HL-60 (cell line): ENCODE results near the gene EDN3.

Experiments used
- DNase-seq, 2 experiments: peaks; one replicate each; pipeline ENCODE4 v3.0.0-alpha.2; 2010 to 2020; ENCODE audit warnings: low read depth in 1 of 2, low spot score in 1 of 2
- H3K27ac ChIP-seq: fragments of 250-450 bp; sonication (Bioruptor Pico); replicated peaks from 2 replicates; pipeline ENCODE4 v1.5.1; 2020; ENCODE audit warnings: mild to moderate bottlenecking, moderate library complexity
- H3K27me3 ChIP-seq: fragments of 250-450 bp; sonication (Bioruptor Pico); 2 replicates; pipeline ENCODE4 v1.5.1; 2021; ENCODE audit warnings: mild to moderate bottlenecking, moderate library complexity; ENCODE audit not compliant: insufficient read depth, poor library complexity, severe bottlenecking
- H3K4me3 ChIP-seq: replicated peaks from 2 replicates; pipeline ENCODE4 v1.5.1; 2011; ENCODE audit warnings: mild to moderate bottlenecking, control low read depth, low read length; ENCODE audit not compliant: insufficient read depth
- GABPA ChIP-seq: IDR thresholded peaks from 2 replicates; pipeline ENCODE4 v1.6.1; 2012; ENCODE audit warnings: low read depth
- POLR2AphosphoS5 ChIP-seq: IDR thresholded peaks from 2 replicates; pipeline ENCODE4 v1.6.1; 2012; ENCODE audit warnings: low read depth
- SPI1 ChIP-seq: IDR thresholded peaks from 2 replicates; pipeline ENCODE4 v1.6.1; 2012; ENCODE audit warnings: low read depth, mild to moderate bottlenecking, borderline replicate concordance
- TF ChIP-seq, protein P1 (sequence below): IDR thresholded peaks from one replicate; pipeline ENCODE4 v1.5.1; 2011; ENCODE audit warnings: low read length, control low read depth, inconsistent platforms; ENCODE audit not compliant: insufficient read depth
- TF ChIP-seq, protein P2 (sequence below): IDR thresholded peaks from 2 replicates; pipeline ENCODE4 v1.6.1; 2012; ENCODE audit warnings: low read depth; ENCODE audit not compliant: insufficient replicate concordance

EDN3 gene

DNA sequence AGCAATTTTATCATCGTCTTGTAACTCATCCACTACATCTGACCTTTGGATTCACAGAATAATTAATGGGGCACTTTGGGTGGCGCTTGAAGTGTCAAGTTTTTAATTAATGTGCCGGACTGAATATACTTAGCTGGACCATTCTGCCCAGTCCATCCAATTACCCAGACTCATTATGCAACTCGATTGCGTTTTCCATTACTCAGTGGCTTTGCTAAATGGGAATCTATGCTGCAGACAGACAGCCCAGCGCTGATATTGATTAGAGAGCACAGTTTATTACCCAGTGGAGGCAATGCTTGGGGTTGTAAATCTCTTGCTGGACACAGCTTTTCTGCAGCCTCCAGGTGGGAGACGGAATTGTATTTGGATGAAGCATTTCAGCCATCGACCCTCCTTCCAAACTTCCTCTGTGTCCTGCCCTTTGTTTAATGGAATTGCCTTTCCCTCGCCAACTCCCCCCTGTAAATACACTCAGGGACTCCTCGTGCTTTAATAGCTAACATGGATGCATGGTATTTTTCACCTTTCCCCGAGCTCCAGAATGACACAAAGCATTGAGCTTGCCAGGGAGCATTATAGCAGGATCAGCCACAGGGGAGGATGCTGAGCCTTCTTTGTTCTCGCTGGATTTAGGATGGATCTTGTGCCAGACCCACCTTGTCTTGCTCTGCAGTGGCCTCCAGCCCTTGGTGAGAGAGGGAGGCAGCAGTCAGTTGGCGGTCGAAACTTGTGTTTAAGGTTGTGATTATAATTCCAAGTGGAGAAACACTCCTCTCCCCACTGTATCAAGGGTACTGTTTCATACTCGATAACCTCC, 59.7 kb downstream of the EDN3 start:
- no peaks in the 10 kb centered on the region for H3K27me3 ChIP-seq
- H3K27ac ChIP-seq, result no peak overlapping the region
- no peak for DNase-seq
- TF ChIP-seq SPI1 (no peak), GABPA (no peak), POLR2AphosphoS5 (no peak)
- TF ChIP-seq, protein P1, sequence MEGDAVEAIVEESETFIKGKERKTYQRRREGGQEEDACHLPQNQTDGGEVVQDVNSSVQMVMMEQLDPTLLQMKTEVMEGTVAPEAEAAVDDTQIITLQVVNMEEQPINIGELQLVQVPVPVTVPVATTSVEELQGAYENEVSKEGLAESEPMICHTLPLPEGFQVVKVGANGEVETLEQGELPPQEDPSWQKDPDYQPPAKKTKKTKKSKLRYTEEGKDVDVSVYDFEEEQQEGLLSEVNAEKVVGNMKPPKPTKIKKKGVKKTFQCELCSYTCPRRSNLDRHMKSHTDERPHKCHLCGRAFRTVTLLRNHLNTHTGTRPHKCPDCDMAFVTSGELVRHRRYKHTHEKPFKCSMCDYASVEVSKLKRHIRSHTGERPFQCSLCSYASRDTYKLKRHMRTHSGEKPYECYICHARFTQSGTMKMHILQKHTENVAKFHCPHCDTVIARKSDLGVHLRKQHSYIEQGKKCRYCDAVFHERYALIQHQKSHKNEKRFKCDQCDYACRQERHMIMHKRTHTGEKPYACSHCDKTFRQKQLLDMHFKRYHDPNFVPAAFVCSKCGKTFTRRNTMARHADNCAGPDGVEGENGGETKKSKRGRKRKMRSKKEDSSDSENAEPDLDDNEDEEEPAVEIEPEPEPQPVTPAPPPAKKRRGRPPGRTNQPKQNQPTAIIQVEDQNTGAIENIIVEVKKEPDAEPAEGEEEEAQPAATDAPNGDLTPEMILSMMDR, result no peak
- TF ChIP-seq, protein P2, sequence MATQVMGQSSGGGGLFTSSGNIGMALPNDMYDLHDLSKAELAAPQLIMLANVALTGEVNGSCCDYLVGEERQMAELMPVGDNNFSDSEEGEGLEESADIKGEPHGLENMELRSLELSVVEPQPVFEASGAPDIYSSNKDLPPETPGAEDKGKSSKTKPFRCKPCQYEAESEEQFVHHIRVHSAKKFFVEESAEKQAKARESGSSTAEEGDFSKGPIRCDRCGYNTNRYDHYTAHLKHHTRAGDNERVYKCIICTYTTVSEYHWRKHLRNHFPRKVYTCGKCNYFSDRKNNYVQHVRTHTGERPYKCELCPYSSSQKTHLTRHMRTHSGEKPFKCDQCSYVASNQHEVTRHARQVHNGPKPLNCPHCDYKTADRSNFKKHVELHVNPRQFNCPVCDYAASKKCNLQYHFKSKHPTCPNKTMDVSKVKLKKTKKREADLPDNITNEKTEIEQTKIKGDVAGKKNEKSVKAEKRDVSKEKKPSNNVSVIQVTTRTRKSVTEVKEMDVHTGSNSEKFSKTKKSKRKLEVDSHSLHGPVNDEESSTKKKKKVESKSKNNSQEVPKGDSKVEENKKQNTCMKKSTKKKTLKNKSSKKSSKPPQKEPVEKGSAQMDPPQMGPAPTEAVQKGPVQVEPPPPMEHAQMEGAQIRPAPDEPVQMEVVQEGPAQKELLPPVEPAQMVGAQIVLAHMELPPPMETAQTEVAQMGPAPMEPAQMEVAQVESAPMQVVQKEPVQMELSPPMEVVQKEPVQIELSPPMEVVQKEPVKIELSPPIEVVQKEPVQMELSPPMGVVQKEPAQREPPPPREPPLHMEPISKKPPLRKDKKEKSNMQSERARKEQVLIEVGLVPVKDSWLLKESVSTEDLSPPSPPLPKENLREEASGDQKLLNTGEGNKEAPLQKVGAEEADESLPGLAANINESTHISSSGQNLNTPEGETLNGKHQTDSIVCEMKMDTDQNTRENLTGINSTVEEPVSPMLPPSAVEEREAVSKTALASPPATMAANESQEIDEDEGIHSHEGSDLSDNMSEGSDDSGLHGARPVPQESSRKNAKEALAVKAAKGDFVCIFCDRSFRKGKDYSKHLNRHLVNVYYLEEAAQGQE, result no peak
- no peak overlapping the region for H3K4me3 ChIP-seq

DNA sequence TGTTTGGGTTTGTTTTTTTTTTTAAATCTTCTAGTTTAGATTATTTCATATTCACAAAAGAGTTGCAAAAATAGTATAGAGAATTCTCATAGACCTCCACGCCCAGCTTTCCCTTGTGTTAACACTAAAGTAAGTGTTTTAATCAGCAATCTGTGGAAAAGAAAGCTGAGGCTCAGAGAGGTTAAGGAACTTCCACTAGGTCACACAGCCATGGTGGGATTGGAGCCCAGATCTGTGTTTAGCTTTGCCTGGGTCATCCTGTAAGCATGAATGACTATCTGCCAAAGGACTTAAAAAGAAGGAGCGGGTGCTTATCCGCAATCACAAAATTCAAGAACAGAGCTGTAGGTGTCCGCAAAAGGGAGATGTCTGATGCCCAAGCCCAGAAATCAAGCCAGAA, 60.5 kb downstream of the EDN3 start:
- DNase-seq, result no peak
- TF ChIP-seq POLR2AphosphoS5 (no peak), SPI1 (no peak), GABPA (no peak)
- TF ChIP-seq, protein P2, result no peak
- TF ChIP-seq, protein P1, result no peak
- Histone ChIP-seq H3K27ac (no peak overlapping the region), H3K27me3 (no peaks in the 10 kb centered on the region), H3K4me3 (no peak overlapping the region)

DNA sequence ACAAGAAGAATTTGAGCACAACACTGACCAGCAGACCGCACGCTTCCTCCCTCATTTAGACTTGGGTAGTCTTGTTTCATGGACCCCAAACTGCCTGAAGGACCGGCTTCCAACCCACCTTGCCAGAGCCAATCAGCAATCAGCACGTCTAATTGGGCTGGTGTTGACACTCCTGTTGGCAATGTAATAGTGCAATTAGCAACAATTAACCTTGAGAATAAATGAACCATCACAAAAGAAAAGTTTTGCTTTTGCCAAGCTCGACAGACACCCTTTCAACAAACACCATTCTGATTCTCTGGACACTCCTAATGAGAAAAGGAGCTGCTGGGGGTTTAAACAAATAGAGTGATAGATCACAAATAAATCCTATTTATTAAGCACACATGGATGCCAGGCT, 61.0 kb downstream of the EDN3 start:
- Histone ChIP-seq H3K27ac (no peak overlapping the region), H3K27me3 (no peaks in the 10 kb centered on the region), H3K4me3 (no peak overlapping the region)
- TF ChIP-seq, protein P1, result no peak
- TF ChIP-seq GABPA (no peak), SPI1 (no peak), POLR2AphosphoS5 (no peak)
- TF ChIP-seq, protein P2, result no peak
- no peak for DNase-seq
